Left lung (tissue), 10 donors: Measurements from ENCODE around the gene NUDT14. TPM values are rescaled to one million over a fixed set of nuclear protein-coding genes. Genes with fewer than 3 reads are reported as not detected.

Experiments used
- ATAC-seq: fragments of 200-7000 bp; cut with Tn5 transposase; one replicate; pipeline ENCODE4 v1.9.1; 2020; ENCODE audit warnings: moderate library complexity
- DNase-seq, 4 donors: peaks; one replicate each; pipeline ENCODE4 v3.0.0-alpha.2; 2013 to 2020
- H3K27ac ChIP-seq, 2 donors: fragments of 200-600 bp; sonication (generic) in 1 of 2; one replicate each; pipeline versions ENCODE4 v1.5.0 to v1.8.0; 2020 to 2021
- H3K27me3 ChIP-seq, 2 donors: fragments of 200-600 bp; sonication (generic) in 1 of 2; one replicate each; pipeline versions ENCODE4 v1.5.0 to v1.8.0; 2020 to 2021
- H3K36me3 ChIP-seq, 2 donors: fragments of 200-600 bp; sonication (generic) in 1 of 2; one replicate each; pipeline versions ENCODE4 v1.5.0 to v1.8.0; 2020 to 2021
- H3K4me1 ChIP-seq, 2 donors: fragments of 200-600 bp; one replicate each; pipeline ENCODE4 v1.8.0; 2021
- H3K4me3 ChIP-seq, 2 donors: fragments of 200-600 bp; sonication (generic) in 1 of 2; one replicate each; pipeline versions ENCODE4 v1.5.0 to v1.8.0; 2020 to 2021; ENCODE audit warnings: mild to moderate bottlenecking in 1 of 2
- H3K9me3 ChIP-seq, 2 donors: fragments of 200-600 bp; sonication (generic) in 1 of 2; one replicate each; pipeline versions ENCODE4 v1.5.0 to v1.8.0; 2020 to 2021
- intact Hi-C, 2 donors: fragments of 100-400 bp; cut with DNase I; formaldehyde crosslinking; loops; one replicate each; pipeline versions ENCODE4 v1.11.2 to v1.14.2; 2022
- polyA plus RNA-seq, 6 donors: library from polyadenylated mRNA; unstranded; fragments of 120-200 nt; gene quantifications; one replicate each; pipeline ENCODE4 v1.2.1, GENCODE V29; 2013; ENCODE audit not compliant: insufficient read length in 6 of 6
- total RNA-seq, 2 donors: library from RNA; stranded (reverse); fragmentation: NEBNext Ultra II Directional; extraction: Animal tissue kit (Norgen Biotek cat#: 25700); gene quantifications; one replicate each; pipeline ENCODE4 v1.2.1, GENCODE V29; 2021
- TF ChIP-seq, protein P1 (sequence below), 2 donors: fragments of 200-600 bp; sonication (generic) in 1 of 2; IDR thresholded peaks; one replicate each; pipeline versions ENCODE4 v1.5.0 to v1.8.0; 2021; ENCODE audit warnings: antibody characterized with exemption in 2 of 2
- donor health status: DM: no; HTN: yes; CAD: no.
- donor health status: DM: no; HTN: no; CAD: no.

Gene NUDT14
- total and polyA plus RNA-seq, 8 donors: 22.4 to 77.5 (median 34.7) TPM

DNA sequence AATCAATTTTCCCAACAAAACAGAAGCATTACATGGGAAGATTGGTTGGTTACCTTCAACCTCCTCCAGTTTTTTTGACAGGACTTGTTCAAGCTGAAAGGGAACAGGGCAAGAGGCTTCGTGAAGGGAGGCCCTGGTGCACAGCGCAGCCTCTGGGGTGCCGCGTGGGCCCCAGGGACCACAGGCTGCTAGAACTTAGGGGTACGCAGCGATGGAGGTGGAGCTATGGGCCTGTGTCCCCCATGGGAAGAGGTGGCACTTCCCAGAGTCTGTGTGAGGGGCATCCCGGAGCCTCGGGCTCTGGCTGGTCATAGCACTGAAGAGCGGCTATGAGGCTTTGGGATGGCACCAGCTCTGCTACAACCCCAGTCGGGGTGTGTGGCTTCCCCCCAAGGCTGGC, 45.1 kb upstream of the NUDT14 start:
- TF ChIP-seq, protein P1, sequence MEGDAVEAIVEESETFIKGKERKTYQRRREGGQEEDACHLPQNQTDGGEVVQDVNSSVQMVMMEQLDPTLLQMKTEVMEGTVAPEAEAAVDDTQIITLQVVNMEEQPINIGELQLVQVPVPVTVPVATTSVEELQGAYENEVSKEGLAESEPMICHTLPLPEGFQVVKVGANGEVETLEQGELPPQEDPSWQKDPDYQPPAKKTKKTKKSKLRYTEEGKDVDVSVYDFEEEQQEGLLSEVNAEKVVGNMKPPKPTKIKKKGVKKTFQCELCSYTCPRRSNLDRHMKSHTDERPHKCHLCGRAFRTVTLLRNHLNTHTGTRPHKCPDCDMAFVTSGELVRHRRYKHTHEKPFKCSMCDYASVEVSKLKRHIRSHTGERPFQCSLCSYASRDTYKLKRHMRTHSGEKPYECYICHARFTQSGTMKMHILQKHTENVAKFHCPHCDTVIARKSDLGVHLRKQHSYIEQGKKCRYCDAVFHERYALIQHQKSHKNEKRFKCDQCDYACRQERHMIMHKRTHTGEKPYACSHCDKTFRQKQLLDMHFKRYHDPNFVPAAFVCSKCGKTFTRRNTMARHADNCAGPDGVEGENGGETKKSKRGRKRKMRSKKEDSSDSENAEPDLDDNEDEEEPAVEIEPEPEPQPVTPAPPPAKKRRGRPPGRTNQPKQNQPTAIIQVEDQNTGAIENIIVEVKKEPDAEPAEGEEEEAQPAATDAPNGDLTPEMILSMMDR (IDR thresholded peaks at IDR 0.05): no peak
- intact Hi-C loops: no loop called here

DNA sequence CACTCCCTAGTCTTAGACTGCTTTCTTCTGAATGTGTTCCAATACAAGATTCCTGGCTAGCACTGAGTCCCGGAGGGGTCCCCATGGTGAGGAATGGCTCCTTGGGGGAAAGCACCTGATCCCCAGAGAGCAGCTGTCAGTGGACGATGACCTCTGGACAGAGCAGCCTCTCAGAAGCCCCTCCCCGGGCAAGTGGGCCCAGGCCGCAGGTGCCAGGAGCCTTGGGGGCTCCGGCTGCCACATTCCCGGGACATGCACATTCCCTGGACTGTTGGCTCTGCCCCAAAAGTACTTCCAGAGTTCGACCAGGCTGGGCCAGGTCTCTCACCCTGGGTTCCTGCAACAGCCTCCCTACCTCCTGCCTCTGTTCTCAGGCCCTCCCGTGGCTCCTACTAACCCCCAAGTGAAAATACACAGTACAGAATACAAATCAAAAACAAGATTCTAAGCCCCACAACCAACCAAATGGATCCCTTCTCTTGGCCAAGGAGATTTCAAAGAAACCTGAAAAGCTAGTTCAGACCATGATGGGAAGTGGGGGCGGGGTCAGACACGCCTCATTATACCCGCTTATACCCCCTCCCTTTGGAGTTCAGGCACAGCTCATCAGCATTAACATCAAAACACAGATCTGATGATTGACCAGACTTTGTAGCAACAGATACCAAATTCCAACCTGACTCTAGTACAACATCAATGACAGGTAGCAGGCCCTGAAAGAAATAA, 43.9 kb upstream of the NUDT14 start:
- H3K9me3 ChIP-seq: no peaks in the 10 kb centered on the region
- peak; percentile 10 for ATAC-seq
- peak in 1 of 4 donors; percentile 57 for DNase-seq
- peaks cover 0 to 50% of the 10 kb centered on the region in 2 donors for H3K36me3 ChIP-seq
- H3K27me3 ChIP-seq: no peaks in the 10 kb centered on the region
- no peaks in the 10 kb centered on the region for H3K4me1 ChIP-seq
- TF ChIP-seq, protein P1 (IDR thresholded peaks at IDR 0.05): no peak
- H3K27ac ChIP-seq: peak overlapping the region in 1 of 2 donors; percentile 33
- no peak overlapping the region for H3K4me3 ChIP-seq
- intact Hi-C loops: no loop called here

More for the DNA sequence above, 45.1 kb upstream of the NUDT14 start:
- Histone ChIP-seq H3K27me3 (no peaks in the 10 kb centered on the region), H3K9me3 (no peaks in the 10 kb centered on the region), H3K4me1 (no peaks in the 10 kb centered on the region), H3K27ac (no peak overlapping the region), H3K4me3 (no peak overlapping the region), H3K36me3 (peaks cover 0 to 38% of the 10 kb centered on the region in 2 donors)
- DNase-seq (peak in 1 of 4 donors; percentile 53), ATAC-seq (no peak)

DNA sequence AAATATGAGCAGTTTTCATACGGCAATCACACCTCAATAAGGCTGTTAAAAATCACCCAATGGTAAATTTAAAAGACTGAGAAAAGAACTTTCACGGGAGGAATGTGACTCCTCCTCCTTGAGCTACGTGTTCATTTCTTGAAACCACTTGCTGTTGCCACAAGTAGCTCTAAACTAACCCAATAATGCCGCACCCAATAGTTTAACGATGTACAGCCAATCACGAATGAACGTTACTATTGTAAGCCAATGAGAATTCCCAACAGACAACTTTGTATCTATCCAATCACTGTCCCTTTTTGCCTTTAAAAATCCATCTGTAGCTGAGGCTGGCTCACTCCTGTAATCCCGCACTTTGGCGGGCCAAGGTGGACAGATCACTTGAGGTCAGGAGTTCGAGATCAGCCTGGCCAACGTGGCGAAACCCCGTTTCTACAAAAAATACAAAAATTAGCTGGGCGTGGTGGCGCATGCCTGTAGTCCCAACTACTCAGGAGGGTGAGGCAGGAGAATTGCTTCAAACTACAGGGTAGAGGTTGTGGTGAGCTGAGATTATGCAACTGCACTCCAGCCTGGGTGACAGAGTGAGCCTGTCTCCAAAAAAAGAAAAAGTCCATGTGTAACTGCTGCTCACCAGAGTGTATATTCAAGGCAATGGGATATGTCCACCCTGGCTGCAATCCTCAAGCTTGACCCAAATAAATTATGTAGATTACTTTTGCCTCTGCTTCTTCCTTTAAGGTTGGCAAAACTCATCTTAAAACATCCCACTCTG, 42.8 kb upstream of the NUDT14 start:
- Histone ChIP-seq H3K27me3 (no peaks in the 10 kb centered on the region), H3K27ac (peak overlapping the region in 1 of 2 donors; percentile 33), H3K9me3 (no peaks in the 10 kb centered on the region), H3K4me3 (no peak overlapping the region), H3K4me1 (no peaks in the 10 kb centered on the region), H3K36me3 (peaks cover 0 to 61% of the 10 kb centered on the region in 2 donors)
- ATAC-seq: peak; percentile 73
- intact Hi-C loops: no loop called here
- DNase-seq: peak in 1 of 4 donors; percentile 8
- TF ChIP-seq, protein P1 (IDR thresholded peaks at IDR 0.05): no peak

DNA sequence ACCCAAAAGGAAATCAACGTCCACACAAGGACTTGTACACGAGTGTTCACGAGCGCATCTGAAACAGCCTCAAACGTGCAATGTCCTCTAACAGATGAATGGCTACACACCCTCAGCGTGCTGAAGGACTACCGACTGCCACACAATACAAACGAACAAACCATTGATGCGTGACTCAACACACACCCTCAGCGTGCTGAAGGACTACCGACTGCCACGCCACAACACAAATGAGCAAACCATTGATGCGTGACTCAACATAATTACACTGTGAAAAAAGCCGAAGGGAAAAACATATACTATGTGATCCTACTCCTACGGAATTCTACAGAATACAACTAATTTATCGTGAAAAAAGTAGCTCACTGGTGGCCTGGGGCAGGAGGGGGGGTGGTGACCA, 42.1 kb upstream of the NUDT14 start:
- DNase-seq (peak in 1 of 4 donors; percentile 26), ATAC-seq (peak; percentile 44)
- Histone ChIP-seq H3K9me3 (no peaks in the 10 kb centered on the region), H3K36me3 (peaks cover 0 to 64% of the 10 kb centered on the region in 2 donors), H3K4me1 (no peaks in the 10 kb centered on the region), H3K27ac (no peak overlapping the region), H3K4me3 (no peak overlapping the region), H3K27me3 (no peaks in the 10 kb centered on the region)
- TF ChIP-seq, protein P1 (IDR thresholded peaks at IDR 0.05): no peak
- intact Hi-C loops: no loop called here

DNA sequence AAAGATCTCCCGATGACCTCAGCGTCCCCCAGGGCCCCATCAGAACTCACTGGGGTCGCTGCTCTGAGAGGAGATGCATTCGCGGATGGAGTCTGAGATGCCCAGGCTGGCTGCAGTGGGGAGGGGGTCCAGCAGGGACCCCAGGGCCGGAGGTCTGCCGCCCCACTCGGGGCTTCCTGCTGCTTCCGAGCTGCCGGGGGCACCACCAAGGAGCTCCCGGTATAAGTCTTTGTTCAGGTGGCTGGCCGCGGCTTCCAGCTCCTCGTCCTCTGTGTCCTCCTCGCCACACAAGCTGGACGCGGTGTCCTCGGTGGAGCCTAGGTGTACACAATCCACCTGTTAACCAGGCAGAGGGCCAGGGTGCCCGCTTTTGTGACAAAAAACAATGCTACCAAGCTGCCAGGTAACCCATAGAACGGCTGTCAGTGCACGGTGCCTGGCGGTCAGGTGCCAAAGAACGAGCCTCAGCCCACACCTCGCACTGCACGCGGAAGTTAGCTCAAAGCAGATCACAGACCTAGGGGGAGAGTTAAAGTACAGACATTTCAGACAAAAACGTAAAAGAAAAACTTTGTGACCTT, 40.6 kb upstream of the NUDT14 start:
- DNase-seq (peak in 1 of 4 donors; percentile 62), ATAC-seq (no peak)
- intact Hi-C loops: no loop called here
- Histone ChIP-seq H3K27ac (no peak overlapping the region), H3K36me3 (peaks cover 0 to 67% of the 10 kb centered on the region in 2 donors), H3K4me1 (no peaks in the 10 kb centered on the region), H3K27me3 (no peaks in the 10 kb centered on the region), H3K4me3 (no peak overlapping the region), H3K9me3 (no peaks in the 10 kb centered on the region)
- TF ChIP-seq, protein P1 (IDR thresholded peaks at IDR 0.05): no peak
